ENCODE measurements around the gene KIF1C.

Gene KIF1C

GRCh38 chr17:4986951-4987766, 10.6 kb upstream of the KIF1C start, which contains the start of gene CAMTA2 (continued):
- TF ChIP-seq ZNF670 (tag by site-specific recombination; IDR thresholded peaks at IDR 0.05; ENCODE audit: low read depth): no peak
- TF ChIP-seq ZBTB10 (tag by site-specific recombination; IDR thresholded peaks at IDR 0.05): peak; percentile 93
- TF ChIP-seq ZNF701 (tag by site-specific recombination; IDR thresholded peaks at IDR 0.05): no peak
- 0 out of 2 replicates have a peak, but pooled peaks have one; percentile 73 for TF ChIP-seq ZNF10 (tag by site-specific recombination; IDR thresholded peaks at IDR 0.05)
- TF ChIP-seq ZBTB26 (tag by site-specific recombination; optimal IDR thresholded peaks at IDR 0.05): peak; percentile 96
- TF ChIP-seq ZNF16 (tag by site-specific recombination; IDR thresholded peaks at IDR 0.05; ENCODE audit: low read depth): no peak
- no peak for TF ChIP-seq ZNF175 (tag by site-specific recombination; IDR thresholded peaks at IDR 0.05)
- TF ChIP-seq ZNF776 (tag by site-specific recombination; IDR thresholded peaks at IDR 0.05; ENCODE audit: borderline replicate concordance): no peak
- TF ChIP-seq ZNF274 (IDR thresholded peaks at IDR 0.05; ENCODE audit: low read length): no peak
- TF ChIP-seq ZNF274 (tag by site-specific recombination; IDR thresholded peaks at IDR 0.05; ENCODE audit: borderline replicate concordance): no peak
- TF ChIP-seq ZNF600 (tag by site-specific recombination; IDR thresholded peaks at IDR 0.05): peak; percentile 89
- peak; percentile 94; the same call in 1 of the 2 replicates for TF ChIP-seq ZNF561 (tag by site-specific recombination; IDR thresholded peaks at IDR 0.05; ENCODE audit: borderline replicate concordance)
- TF ChIP-seq ZXDB (tag by site-specific recombination; IDR thresholded peaks at IDR 0.05): no peak; the same call in none of the 2 replicates
- peak; percentile 88 for TF ChIP-seq ZIC2 (tag by site-specific recombination; IDR thresholded peaks at IDR 0.05)
- no peak for TF ChIP-seq ZBTB6 (tag by site-specific recombination; IDR thresholded peaks at IDR 0.05)
- TF ChIP-seq REPIN1 (tag by site-specific recombination; IDR thresholded peaks at IDR 0.05; ENCODE audit: low read depth): peak; percentile 85
- TF ChIP-seq SP3 (tag by site-specific recombination; IDR thresholded peaks at IDR 0.05): peak; percentile 50
- peak; percentile 17; the same call in 1 of the 2 replicates for TF ChIP-seq ZNF146 (tag by site-specific recombination; IDR thresholded peaks at IDR 0.05)
- no peak for TF ChIP-seq RBAK (tag by site-specific recombination; IDR thresholded peaks at IDR 0.05)
- TF ChIP-seq ZNF133 (tag by site-specific recombination; IDR thresholded peaks at IDR 0.05): no peak
- TF ChIP-seq ZNF560 (tag by site-specific recombination; IDR thresholded peaks at IDR 0.05; ENCODE audit: borderline replicate concordance): no peak
- no peak for TF ChIP-seq ZNF19 (tag by site-specific recombination; IDR thresholded peaks at IDR 0.05; ENCODE audit: low read depth)
- no peak; the same call in 1 of the 2 replicates for TF ChIP-seq ZNF121 (tag by site-specific recombination; IDR thresholded peaks at IDR 0.05)
- no peak for TF ChIP-seq ZNF140 (tag by site-specific recombination; IDR thresholded peaks at IDR 0.05)
- TF ChIP-seq ZBTB17 (tag by site-specific recombination; IDR thresholded peaks at IDR 0.05): peak; percentile 86
- TF ChIP-seq ZNF157 (tag by site-specific recombination; IDR thresholded peaks at IDR 0.05): no peak
- no peak for TF ChIP-seq ZNF292 (tag by site-specific recombination; IDR thresholded peaks at IDR 0.05; ENCODE audit: borderline replicate concordance, low read depth)
- peak; percentile 24; the same call in 1 of the 2 replicates for TF ChIP-seq OVOL3 (tag by site-specific recombination; IDR thresholded peaks at IDR 0.05)
- TF ChIP-seq ZNF521 (tag by site-specific recombination; IDR thresholded peaks at IDR 0.05): no peak
- peak; percentile 92 for TF ChIP-seq ZFHX2 (tag by site-specific recombination; conservative IDR thresholded peaks at IDR 0.05)
- TF ChIP-seq ZNF580 (tag by site-specific recombination; IDR thresholded peaks at IDR 0.05): peak; percentile 81; the same call in 1 of the 2 replicates
- peak; percentile 77; the same call in 1 of the 2 replicates for TF ChIP-seq ZNF610 (tag by site-specific recombination; IDR thresholded peaks at IDR 0.05; ENCODE audit: borderline replicate concordance)
- peak; percentile 50; the same call in 1 of the 2 replicates for TF ChIP-seq ZBTB7A (tag by site-specific recombination; IDR thresholded peaks at IDR 0.05; ENCODE audit: low read depth)
- TF ChIP-seq MYNN (tag by site-specific recombination; IDR thresholded peaks at IDR 0.05; ENCODE audit: borderline replicate concordance): no peak
